IMR-90 (cell line): Measurements from ENCODE around the gene LRRC4.

ENCODE experiments used
- BHLHE40 ChIP-seq: fragments of 150-350 bp; IDR thresholded peaks from 2 replicates; pipeline ENCODE4 v1.6.1; 2016; ENCODE audit warnings: mild to moderate bottlenecking, low read depth, low read length
- ELK1 ChIP-seq: fragments of 150-350 bp; IDR thresholded peaks from 2 replicates; pipeline ENCODE4 v1.6.1; 2016; ENCODE audit warnings: low read depth, mild to moderate bottlenecking, low read length, moderate library complexity, borderline replicate concordance
- MXI1 ChIP-seq: IDR thresholded peaks from 2 replicates; pipeline ENCODE4 v1.6.1; 2012; ENCODE audit warnings: low read depth, mild to moderate bottlenecking, low read length, moderate library complexity, borderline replicate concordance
- POLR2A ChIP-seq: IDR thresholded peaks from 2 replicates; pipeline ENCODE4 v1.6.1; 2012; ENCODE audit warnings: mild to moderate bottlenecking, low read depth, low read length
- RFX5 ChIP-seq: IDR thresholded peaks from 2 replicates; pipeline ENCODE4 v1.8.0; 2012; ENCODE audit warnings: low read depth, mild to moderate bottlenecking, low read length, moderate library complexity
- USF2 ChIP-seq: fragments of 150-350 bp; IDR thresholded peaks from 2 replicates; pipeline ENCODE4 v1.6.1; 2017; ENCODE audit warnings: mild to moderate bottlenecking, antibody characterized with exemption, low read length, low read depth
- TF ChIP-seq, protein P1 (sequence below): conservative IDR thresholded peaks from 2 replicates; pipeline ENCODE4 v1.5.1; 2012; ENCODE audit warnings: mild to moderate bottlenecking, low read depth, low read length, improper control_type of control experiment

DNA sequence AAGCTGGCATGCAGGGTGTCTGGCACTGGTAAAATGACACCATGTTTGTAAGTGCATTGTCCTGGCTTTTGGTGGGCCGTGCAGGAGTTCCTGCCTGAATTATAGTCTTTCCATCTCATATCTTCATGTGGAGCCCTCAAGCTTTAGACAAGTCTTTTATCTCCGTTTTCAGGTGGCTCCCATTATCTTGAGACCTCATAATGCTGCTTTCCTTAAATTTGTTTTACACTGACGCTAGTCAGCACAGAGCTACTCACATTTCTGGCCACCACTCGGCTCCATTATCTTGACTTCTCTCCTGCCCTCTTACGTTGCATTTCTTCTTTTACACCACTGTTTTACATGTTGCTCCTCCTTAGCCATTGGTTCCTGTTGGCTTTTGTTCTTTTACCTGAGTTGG is 37.2 kb downstream of the LRRC4 start:
- TF ChIP-seq RFX5 (no peak), MXI1 (no peak), USF2 (no peak), BHLHE40 (no peak), ELK1 (no peak), POLR2A (no peak)
- TF ChIP-seq, protein P1, sequence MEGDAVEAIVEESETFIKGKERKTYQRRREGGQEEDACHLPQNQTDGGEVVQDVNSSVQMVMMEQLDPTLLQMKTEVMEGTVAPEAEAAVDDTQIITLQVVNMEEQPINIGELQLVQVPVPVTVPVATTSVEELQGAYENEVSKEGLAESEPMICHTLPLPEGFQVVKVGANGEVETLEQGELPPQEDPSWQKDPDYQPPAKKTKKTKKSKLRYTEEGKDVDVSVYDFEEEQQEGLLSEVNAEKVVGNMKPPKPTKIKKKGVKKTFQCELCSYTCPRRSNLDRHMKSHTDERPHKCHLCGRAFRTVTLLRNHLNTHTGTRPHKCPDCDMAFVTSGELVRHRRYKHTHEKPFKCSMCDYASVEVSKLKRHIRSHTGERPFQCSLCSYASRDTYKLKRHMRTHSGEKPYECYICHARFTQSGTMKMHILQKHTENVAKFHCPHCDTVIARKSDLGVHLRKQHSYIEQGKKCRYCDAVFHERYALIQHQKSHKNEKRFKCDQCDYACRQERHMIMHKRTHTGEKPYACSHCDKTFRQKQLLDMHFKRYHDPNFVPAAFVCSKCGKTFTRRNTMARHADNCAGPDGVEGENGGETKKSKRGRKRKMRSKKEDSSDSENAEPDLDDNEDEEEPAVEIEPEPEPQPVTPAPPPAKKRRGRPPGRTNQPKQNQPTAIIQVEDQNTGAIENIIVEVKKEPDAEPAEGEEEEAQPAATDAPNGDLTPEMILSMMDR: no peak
